Adrenal gland (tissue), 12 donors: ENCODE results near the gene CSTF3. TPM values are rescaled to one million over a fixed set of nuclear protein-coding genes. Genes with fewer than 3 reads are reported as not detected.

Experiments used
- DNase-seq, 7 donors: peaks; one replicate each; pipeline ENCODE4 v3.0.0-alpha.2; 2019 to 2020
- H3K27ac ChIP-seq, 5 donors: fragments of 200-600 bp; sonication (generic) in 4 of 5; 1 replicate in 3 of 5; 2 replicates in 2 of 5; pipeline versions ENCODE4 v1.5.1 to v1.8.0; 2016 to 2020; ENCODE audit warnings: mild to moderate bottlenecking in 1 of 5
- H3K27me3 ChIP-seq: fragments of 200-600 bp; 2 replicates; pipeline ENCODE4 v1.8.0; 2021
- H3K36me3 ChIP-seq, 2 donors: fragments of 200-600 bp; replicated peaks in 1 of 2; 1 replicate in 1 of 2; 2 replicates in 1 of 2; pipeline versions ENCODE4 v1.5.1 to v1.8.0; 2018 to 2022
- H3K4me1 ChIP-seq, 2 donors: fragments of 200-600 bp; replicated peaks in 1 of 2; 1 replicate in 1 of 2; 2 replicates in 1 of 2; pipeline versions ENCODE4 v1.5.1 to v1.8.0; 2018 to 2021
- H3K4me3 ChIP-seq, 4 donors: fragments of 200-600 bp; sonication (generic) in 3 of 4; one replicate each; pipeline ENCODE4 v1.5.1; 2016 to 2018
- H3K9me3 ChIP-seq, 3 donors: fragments of 200-600 bp; sonication (generic) in 1 of 3; replicated peaks in 1 of 3; 1 replicate in 2 of 3; 2 replicates in 1 of 3; pipeline versions ENCODE4 v1.5.1 to v1.8.0; 2016 to 2021
- CTCF ChIP-seq, 6 experiments: fragments of 450-650 bp in 4 of 6; fragments of 200-600 bp in 2 of 6; sonication (generic) in 1 of 6; IDR thresholded peaks; 1 replicate in 5 of 6; 2 replicates in 1 of 6; pipeline versions ENCODE4 v1.5.1 to v1.8.0; 2016 to 2021; ENCODE audit warnings: antibody characterized with exemption in 6 of 6, mild to moderate bottlenecking in 2 of 6, moderate library complexity in 1 of 6
- POLR2A ChIP-seq, 2 donors: fragments of 450-650 bp; IDR thresholded peaks; one replicate each; pipeline ENCODE4 v1.6.1; 2017; ENCODE audit warnings: antibody characterized with exemption in 2 of 2, mild to moderate bottlenecking in 2 of 2, moderate library complexity in 1 of 2
- WGBS, 4 donors: extraction: QIAGEN DNeasy Blood & Tissue Kit in 2 of 4; methylation state at CpG; one replicate each; pipeline versions ENCODE4 v1.1.5 to v1.1.7; 2013 to 2017; 5-methylcytosine and 5-hydroxymethylcytosine counted together
- intact Hi-C, 2 donors: fragments of 100-400 bp; cut with DNase I; formaldehyde crosslinking; loops; one replicate each; pipeline versions ENCODE4 v1.14.1 to v1.15.0; 2022 to 2023
- polyA plus RNA-seq, 3 donors: library from polyadenylated mRNA; stranded (reverse); fragments of 200-250 nt in 2 of 3; fragments of 350-450 nt in 1 of 3; fragmentation: Illumina TruSeq in 1 of 3; extraction: RNeasy Lipid Tissue Mini Kit (QIAGEN cat#74804) in 1 of 3; gene quantifications; one replicate each; pipeline ENCODE4 v1.2.3, GENCODE V29; 2013 to 2014
- total RNA-seq, 9 donors: library from RNA; depleted of rRNA in 4 of 9; stranded (reverse); fragments of >200 nt in 4 of 9; fragments of 120-200 nt in 1 of 9; fragmentation: NEBNext Ultra II Directional in 1 of 9; extraction: Animal tissue kit (Norgen Biotek cat#: 25700) in 1 of 9; gene quantifications; one replicate each; pipeline versions ENCODE4 v1.1.0 to v1.2.4, GENCODE V29; 2013 to 2023
- donor health status: healthy with polysubstance abuse.
- donor health status: Bipolar disorder and iron deficiency.
- donor health status: DM: yes; HTN: yes; CAD: no.
- donor health status: DM: no; HTN: no; CAD: no.
- donor health status: DM: no; HTN: no; CAD: no.
- donor health status: DM: yes; HTN: yes; CAD: no.

Gene CSTF3
- total and polyA plus RNA-seq, 12 donors: 6.9 to 59.7 (median 21.0) TPM

GRCh38 chr11:33135216-33135615 lies 26.1 kb downstream of the CSTF3 start:
- no peaks in the 10 kb centered on the region for H3K4me1 ChIP-seq
- intact Hi-C loops: no loop called here
- H3K27ac ChIP-seq: no peak overlapping the region
- WGBS, 4 donors: 76 to 86% (median 85%) methylated on average over 1 of the region's 1 CpG
- no peak for TF ChIP-seq POLR2A (IDR thresholded peaks at IDR 0.05)
- no peak for TF ChIP-seq CTCF (IDR thresholded peaks at IDR 0.05)
- no peaks in the 10 kb centered on the region for H3K9me3 ChIP-seq
- peaks cover 0 to 7% of the 10 kb centered on the region in 2 donors for H3K36me3 ChIP-seq
- H3K4me3 ChIP-seq: no peak overlapping the region
- H3K27me3 ChIP-seq: no peaks in the 10 kb centered on the region
- no peak for DNase-seq

GRCh38 chr11:33134276-33134675 lies 27.0 kb downstream of the CSTF3 start:
- no peaks in the 10 kb centered on the region for H3K9me3 ChIP-seq
- intact Hi-C loops: no loop called here
- no peaks in the 10 kb centered on the region for H3K27me3 ChIP-seq
- TF ChIP-seq CTCF (IDR thresholded peaks at IDR 0.05): no peak
- no peak for TF ChIP-seq POLR2A (IDR thresholded peaks at IDR 0.05)
- H3K4me1 ChIP-seq: no peaks in the 10 kb centered on the region
- H3K36me3 ChIP-seq: no peaks in the 10 kb centered on the region
- 77 to 88% (median 82%) methylated on average over 3 of the region's 3 CpGs for WGBS, 4 donors
- no peak for DNase-seq
- H3K27ac ChIP-seq: no peak overlapping the region
- H3K4me3 ChIP-seq: no peak overlapping the region

GRCh38 chr11:33133761-33134160 lies 27.5 kb downstream of the CSTF3 start:
- H3K4me3 ChIP-seq: no peak overlapping the region
- no peak for DNase-seq
- TF ChIP-seq POLR2A (IDR thresholded peaks at IDR 0.05) (no peak), CTCF (IDR thresholded peaks at IDR 0.05) (no peak)
- 83 to 93% (median 89%) methylated on average over 3 of the region's 3 CpGs for WGBS, 4 donors
- H3K27ac ChIP-seq: no peak overlapping the region
- H3K4me1 ChIP-seq: no peaks in the 10 kb centered on the region
- no peaks in the 10 kb centered on the region for H3K9me3 ChIP-seq
- no peaks in the 10 kb centered on the region for H3K36me3 ChIP-seq
- intact Hi-C loops: no loop called here
- H3K27me3 ChIP-seq: no peaks in the 10 kb centered on the region

- Histone ChIP-seq H3K4me3 (no peak overlapping the region), H3K9me3 (no peaks in the 10 kb centered on the region), H3K36me3 (no peaks in the 10 kb centered on the region), H3K27ac (no peak overlapping the region), H3K27me3 (no peaks in the 10 kb centered on the region), H3K4me1 (no peaks in the 10 kb centered on the region)
- WGBS, 4 donors: 64 to 84% (median 74%) methylated on average over 4 of the region's 4 CpGs
- DNase-seq: no peak
- TF ChIP-seq POLR2A (IDR thresholded peaks at IDR 0.05) (no peak), CTCF (IDR thresholded peaks at IDR 0.05) (no peak)
- intact Hi-C loops: no loop called here
Measured at GRCh38 chr11:33132510-33132909, 28.8 kb downstream of the CSTF3 start.
